Prostate gland (tissue), 2 donors: Measurements from ENCODE around the gene CPM.

ENCODE experiments used
- POLR2A ChIP-seq: fragments of 450-650 bp; IDR thresholded peaks from one replicate; pipeline ENCODE4 v1.6.1; 2016; ENCODE audit warnings: antibody characterized with exemption, mild to moderate bottlenecking
- POLR2AphosphoS5 ChIP-seq: sonication (generic); formaldehyde crosslinking; IDR thresholded peaks from one replicate; pipeline ENCODE4 v1.6.1; 2017; ENCODE audit warnings: antibody characterized with exemption
- TF ChIP-seq, protein P1 (sequence below), 4 experiments: fragments of 200-600 bp in 2 of 4; fragments of 450-650 bp in 2 of 4; sonication (generic) in 2 of 4; IDR thresholded peaks; 1 replicate in 3 of 4; 2 replicates in 1 of 4; pipeline ENCODE4 v1.5.1; 2016 to 2019; ENCODE audit warnings: antibody characterized with exemption in 4 of 4, mild to moderate bottlenecking in 2 of 4, moderate library complexity in 2 of 4

DNA sequence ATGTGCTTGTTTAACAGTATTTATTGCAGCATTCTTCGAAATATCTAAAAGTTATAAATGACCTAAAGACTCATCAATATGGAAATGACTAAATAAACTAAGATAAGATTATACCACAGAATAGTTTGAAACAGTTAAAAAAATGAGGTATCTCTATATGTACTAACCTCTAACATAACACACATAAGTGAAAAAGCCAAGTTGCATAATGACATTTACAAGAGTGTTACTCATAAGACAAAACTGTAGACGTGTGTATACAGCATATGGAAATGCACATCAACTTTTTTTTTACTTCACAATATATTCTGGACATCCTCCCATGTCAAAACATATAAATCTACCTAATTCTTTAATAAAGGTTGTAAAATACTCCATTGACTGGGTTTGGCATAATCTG is 22.8 kb downstream of the CPM start:
- TF ChIP-seq, protein P1, sequence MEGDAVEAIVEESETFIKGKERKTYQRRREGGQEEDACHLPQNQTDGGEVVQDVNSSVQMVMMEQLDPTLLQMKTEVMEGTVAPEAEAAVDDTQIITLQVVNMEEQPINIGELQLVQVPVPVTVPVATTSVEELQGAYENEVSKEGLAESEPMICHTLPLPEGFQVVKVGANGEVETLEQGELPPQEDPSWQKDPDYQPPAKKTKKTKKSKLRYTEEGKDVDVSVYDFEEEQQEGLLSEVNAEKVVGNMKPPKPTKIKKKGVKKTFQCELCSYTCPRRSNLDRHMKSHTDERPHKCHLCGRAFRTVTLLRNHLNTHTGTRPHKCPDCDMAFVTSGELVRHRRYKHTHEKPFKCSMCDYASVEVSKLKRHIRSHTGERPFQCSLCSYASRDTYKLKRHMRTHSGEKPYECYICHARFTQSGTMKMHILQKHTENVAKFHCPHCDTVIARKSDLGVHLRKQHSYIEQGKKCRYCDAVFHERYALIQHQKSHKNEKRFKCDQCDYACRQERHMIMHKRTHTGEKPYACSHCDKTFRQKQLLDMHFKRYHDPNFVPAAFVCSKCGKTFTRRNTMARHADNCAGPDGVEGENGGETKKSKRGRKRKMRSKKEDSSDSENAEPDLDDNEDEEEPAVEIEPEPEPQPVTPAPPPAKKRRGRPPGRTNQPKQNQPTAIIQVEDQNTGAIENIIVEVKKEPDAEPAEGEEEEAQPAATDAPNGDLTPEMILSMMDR (IDR thresholded peaks at IDR 0.05) = no peak
- TF ChIP-seq POLR2AphosphoS5 = no peak
- TF ChIP-seq POLR2A = no peak
